CD4-positive, alpha-beta T cell (primary cell): ENCODE results near the gene EML3. TPM values are rescaled to one million over a fixed set of nuclear protein-coding genes. Genes with fewer than 3 reads are reported as not detected.

Experiments used
- ATAC-seq: fragments of 200-7000 bp; cut with Tn5 transposase; one replicate; pipeline ENCODE4 v1.10.0; 2022; ENCODE audit warnings: mild to moderate bottlenecking; ENCODE audit not compliant: poor library complexity
- CTCF ChIA-PET: fragments of 350-600 bp; sonication (Branson Sonifier 250); formaldehyde crosslinking; loops from one replicate; lab custom pipeline; 2021; ENCODE audit warnings: antibody characterized with exemption, inconsistent platforms; lab: Charles Lee
- POLR2A ChIA-PET: fragments of 350-600 bp; sonication (Branson Sonifier 250); formaldehyde crosslinking; loops from one replicate; lab custom pipeline; 2021; ENCODE audit warnings: antibody characterized with exemption, inconsistent platforms; lab: Charles Lee
- DNase-seq, 14 experiments: peaks; one replicate each; pipeline ENCODE4 v3.0.0-alpha.2; 2013 to 2020; ENCODE audit warnings: mixed read lengths in 2 of 14
- H3K27ac ChIP-seq, 2 donors: one replicate each; pipeline versions ENCODE4 v1.5.1 to v1.7.0; 2013; ENCODE audit warnings: low read length in 2 of 2, low read depth in 1 of 2, mild to moderate bottlenecking in 1 of 2
- H3K27me3 ChIP-seq, 2 experiments: 1 replicate in 1 of 2; 2 replicates in 1 of 2; pipeline versions ENCODE4 v1.6.1 to v1.7.0; 2013; ENCODE audit warnings: low read length in 2 of 2, control low read depth in 1 of 2, mild to moderate bottlenecking in 1 of 2, moderate library complexity in 1 of 2; ENCODE audit not compliant: insufficient read depth in 2 of 2, control insufficient read depth in 1 of 2
- H3K36me3 ChIP-seq: one replicate; pipeline ENCODE4 v1.6.1; 2013; ENCODE audit warnings: low read length, control low read depth; ENCODE audit not compliant: insufficient read depth
- H3K4me1 ChIP-seq: one replicate; pipeline ENCODE4 v1.6.1; 2013; ENCODE audit warnings: low read length, control low read depth; ENCODE audit not compliant: insufficient read depth
- H3K4me3 ChIP-seq: one replicate; pipeline ENCODE4 v1.5.1; 2013; ENCODE audit warnings: mild to moderate bottlenecking, low read length, moderate library complexity
- H3K9me3 ChIP-seq, 2 experiments: 1 replicate in 1 of 2; 2 replicates in 1 of 2; pipeline versions ENCODE4 v1.6.1 to v1.7.0; 2013; ENCODE audit warnings: low read length in 2 of 2, mild to moderate bottlenecking in 2 of 2, control low read depth in 1 of 2, moderate library complexity in 1 of 2; ENCODE audit not compliant: control insufficient read depth in 1 of 2, insufficient read depth in 1 of 2
- H3K27ac Mint-ChIP-seq: one replicate; pipeline ENCODE4 v1.8.0; 2020; ENCODE audit warnings: mixed read lengths
- H3K27me3 Mint-ChIP-seq: one replicate; pipeline ENCODE4 v1.8.0; 2021; ENCODE audit warnings: mixed read lengths
- H3K36me3 Mint-ChIP-seq: one replicate; pipeline ENCODE4 v1.8.0; 2021; ENCODE audit warnings: low read depth, mixed read lengths
- H3K4me1 Mint-ChIP-seq: one replicate; pipeline ENCODE4 v1.8.0; 2021; ENCODE audit warnings: low read depth, mixed read lengths
- H3K4me3 Mint-ChIP-seq: one replicate; pipeline ENCODE4 v1.8.0; 2020; ENCODE audit warnings: mild to moderate bottlenecking, mixed read lengths
- H3K9me3 Mint-ChIP-seq: one replicate; pipeline ENCODE4 v1.8.0; 2020; ENCODE audit warnings: mixed read lengths
- CTCF ChIP-seq: fragments of 200-600 bp; IDR thresholded peaks from one replicate; pipeline ENCODE4 v1.8.0; 2022; ENCODE audit warnings: antibody characterized with exemption, mild to moderate bottlenecking
- intact Hi-C, 2 experiments: fragments of 100-400 bp; cut with DNase I in 1 of 2; cut with micrococcal nuclease in 1 of 2; formaldehyde crosslinking; loops; one replicate each; pipeline versions ENCODE4 v1.15.1 to v1.9.0; 2023 to 2025; cut with DNase I, micrococcal nuclease
- total RNA-seq, 174 experiments: library from RNA in 2 of 174; stranded (reverse) in 2 of 174; gene quantifications; one replicate each; pipeline ENCODE4 v1.2.3 and lab custom pipeline; 2021 to 2026

The EML3 gene
- total RNA-seq, 2 experiments from 2014 or later: 142 to 144 TPM

GRCh38 chr11:62646825-62647608, 34.4 kb upstream of the EML3 start:
- intact Hi-C loops: loop anchor here in 1 of 2 experiments (1.0 to 2.0 kb wide), 5 partner anchors 19 to 62 kb away; partner anchors contain the start of genes EML3 and MTA2
- no peaks in the 10 kb centered on the region for H3K9me3 ChIP-seq
- H3K27me3 ChIP-seq: no peaks in the 10 kb centered on the region
- peak overlapping the region; percentile 96 for H3K4me3 Mint-ChIP-seq
- no peak for ATAC-seq
- peak overlapping the region in 1 of 2 donors; percentile 82 for H3K27ac ChIP-seq
- no peak for DNase-seq
- no peaks in the 10 kb centered on the region for H3K27me3 Mint-ChIP-seq
- peaks cover 44% of the 10 kb centered on the region for H3K4me1 ChIP-seq
- CTCF ChIA-PET: interaction anchor here (0.6 to 1.9 kb wide), 4 partner anchors 18 to 222 kb away, joined by 3 to 7 read pairs (median 5); partner anchors contain the start of genes C11orf98, CSKMT and TUT1
- H3K9me3 Mint-ChIP-seq: no peaks in the 10 kb centered on the region
- peak overlapping the region; percentile 98 for H3K4me3 ChIP-seq
- peaks cover 46% of the 10 kb centered on the region for H3K36me3 ChIP-seq
- POLR2A ChIA-PET: interaction anchor here (0.6 to 7.0 kb wide), 27 partner anchors 8 to 234 kb away, joined by 3 to 77 read pairs (median 4); partner anchors contain the start of genes B3GAT3, C11orf98, CSKMT and EEF1G
- peaks cover 33% of the 10 kb centered on the region for H3K36me3 Mint-ChIP-seq
- H3K27ac Mint-ChIP-seq: peak overlapping the region; percentile 99
- H3K4me1 Mint-ChIP-seq: peaks cover 29% of the 10 kb centered on the region
- TF ChIP-seq CTCF: no peak

DNA sequence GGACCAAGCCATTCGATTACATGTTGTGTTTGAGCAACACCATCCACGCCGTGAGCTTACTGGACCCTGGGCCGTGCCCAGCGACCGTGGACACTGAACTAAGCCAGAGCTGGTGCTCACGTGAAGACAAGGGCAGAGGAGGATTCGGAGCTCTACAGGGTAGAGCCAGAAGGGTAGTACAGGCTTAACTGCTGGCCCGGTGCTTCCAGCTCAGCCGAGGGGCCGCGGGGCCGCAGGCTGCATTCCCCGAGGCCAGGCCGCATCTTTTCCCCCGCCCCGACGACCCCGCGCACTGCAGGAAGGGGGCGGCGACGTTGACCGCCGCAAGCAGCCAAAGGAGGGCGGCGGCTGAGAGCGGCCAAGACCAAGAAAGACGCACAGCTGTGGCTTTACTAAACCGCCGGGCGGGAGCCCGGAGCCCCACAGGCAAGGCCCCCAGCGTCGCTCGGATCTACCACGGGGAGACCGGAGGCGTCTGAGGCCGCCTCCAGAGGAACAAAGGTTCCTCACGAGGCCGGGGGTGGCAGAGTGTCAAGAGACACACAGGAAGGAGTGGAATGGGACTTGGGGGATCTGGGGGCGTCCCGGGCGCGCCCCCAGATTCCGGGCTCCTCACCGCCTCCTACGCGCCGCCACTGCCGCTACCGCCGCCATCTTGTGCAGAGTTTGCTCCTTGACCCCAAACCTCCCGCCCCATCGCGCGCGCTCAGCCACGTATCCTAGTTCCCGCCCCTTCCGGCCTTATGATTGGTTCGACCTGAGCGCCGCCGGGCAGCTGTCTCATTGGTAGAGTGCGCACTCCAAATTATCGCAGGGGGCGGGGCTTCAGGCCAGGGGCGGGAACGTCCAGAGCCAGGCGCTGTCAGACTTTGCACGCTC, 33.6 kb upstream of the EML3 start, which contains the start of gene GANAB:
GANAB (minus strand) TSS at position 668 of the 879 bp plus-strand sequence; CDS start at position 654, 14 bp downstream.
- Mint-ChIP-seq H3K36me3 (peaks cover 33% of the 10 kb centered on the region), H3K27ac (peak within 1 kb of the TSS; percentile 99), H3K4me3 (peak within 1 kb of the TSS; percentile 96), H3K4me1 (peaks cover 29% of the 10 kb centered on the region), H3K9me3 (no peaks in the 10 kb centered on the region), H3K27me3 (no peaks in the 10 kb centered on the region)
- intact Hi-C loops: loop anchor here in 1 of 2 experiments (1.0 to 2.0 kb wide), 4 partner anchors 23 to 63 kb away; partner anchors contain the start of genes EML3 and MTA2
- Histone ChIP-seq H3K27me3 (no peaks in the 10 kb centered on the region), H3K9me3 (no peaks in the 10 kb centered on the region), H3K4me1 (peaks cover 42% of the 10 kb centered on the region), H3K36me3 (peaks cover 46% of the 10 kb centered on the region), H3K4me3 (peak within 1 kb of the TSS; percentile 98), H3K27ac (peak within 1 kb of the TSS; percentile 82 to 97)
- ATAC-seq (peak; percentile 98), DNase-seq (peak; percentile 97 to 100 (median 99))
- ChIA-PET CTCF (interaction anchor here (0.6 to 1.9 kb wide), 5 partner anchors 19 to 221 kb away, joined by 3 to 7 read pairs (median 4); partner anchors contain the start of genes C11orf98, CSKMT and TUT1), POLR2A (interaction anchor here (0.6 to 7.0 kb wide), 29 partner anchors 8 to 235 kb away, joined by 3 to 77 read pairs (median 4); partner anchors contain the start of genes B3GAT3, C11orf98, CSKMT and EEF1G)
- TF ChIP-seq CTCF: no peak

DNA sequence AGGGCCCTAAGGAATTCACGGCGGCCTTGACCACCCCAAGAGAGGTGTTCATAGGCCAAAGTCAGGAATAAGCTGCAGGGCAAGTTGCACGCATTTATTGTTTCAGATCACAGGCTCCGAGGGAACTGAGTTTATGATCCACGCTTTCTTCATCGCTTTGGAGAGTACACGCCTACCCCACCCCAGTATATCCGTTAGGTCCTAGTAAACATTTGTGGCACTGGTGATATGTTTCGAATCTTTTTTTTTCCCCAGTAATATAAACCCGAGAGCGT, 33.0 kb upstream of the EML3 start:
- Histone ChIP-seq H3K27me3 (no peaks in the 10 kb centered on the region), H3K9me3 (no peaks in the 10 kb centered on the region), H3K4me3 (peak overlapping the region; percentile 98), H3K4me1 (peaks cover 46% of the 10 kb centered on the region), H3K27ac (peak overlapping the region; percentile 82 to 97), H3K36me3 (peaks cover 46% of the 10 kb centered on the region)
- Mint-ChIP-seq H3K4me1 (peaks cover 35% of the 10 kb centered on the region), H3K4me3 (peak overlapping the region; percentile 96), H3K36me3 (peaks cover 38% of the 10 kb centered on the region), H3K9me3 (no peaks in the 10 kb centered on the region), H3K27ac (peak overlapping the region; percentile 99), H3K27me3 (no peaks in the 10 kb centered on the region)
- TF ChIP-seq CTCF: no peak
- DNase-seq: peak in 1 of 14 experiments; percentile 30
- ChIA-PET POLR2A (interaction anchor here (1.1 to 7.0 kb wide), 15 partner anchors 8 to 108 kb away, joined by 4 to 77 read pairs (median 12); partner anchors contain the start of genes B3GAT3, C11orf98, CSKMT and EEF1G), CTCF (interaction anchor here (1.0 to 1.9 kb wide), 3 partner anchors 19 to 221 kb away, joined by 3 to 6 read pairs (median 4); partner anchors contain the start of genes C11orf98 and CSKMT)
- ATAC-seq: no peak
- intact Hi-C loops: no loop called here
